ENCODE data around the gene PIPOX.
A peak's percentile ranks its signal among the peaks of the same experiment; 100 is the strongest.
"Not testable (repeated sequence)": the region's sequence is repeated elsewhere in the genome, so short reads cannot be mapped to it uniquely, and the experiment has no call there.

Gene PIPOX

DNA sequence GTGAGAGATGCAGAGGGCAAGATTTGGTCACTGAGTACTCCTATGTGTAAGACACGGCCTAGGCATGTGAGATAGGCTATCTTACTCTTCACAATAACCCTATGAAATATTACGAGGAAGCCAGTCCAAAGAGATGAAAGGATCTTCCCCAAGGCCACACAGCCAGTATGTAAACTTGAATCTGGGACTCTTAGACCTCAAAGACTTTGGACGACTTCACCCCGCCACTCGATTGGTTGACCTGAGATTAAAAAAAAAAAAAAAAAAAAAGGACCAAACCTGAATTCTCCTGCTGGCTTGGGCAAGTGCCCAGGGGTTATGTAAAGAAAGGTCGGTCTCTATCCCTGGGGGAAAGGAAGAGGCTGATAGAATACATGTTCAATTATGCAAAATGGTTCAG lies 33.1 kb downstream of the PIPOX start:
- no peak for DNase-seq (ENCODE audit: low spot score)

DNA sequence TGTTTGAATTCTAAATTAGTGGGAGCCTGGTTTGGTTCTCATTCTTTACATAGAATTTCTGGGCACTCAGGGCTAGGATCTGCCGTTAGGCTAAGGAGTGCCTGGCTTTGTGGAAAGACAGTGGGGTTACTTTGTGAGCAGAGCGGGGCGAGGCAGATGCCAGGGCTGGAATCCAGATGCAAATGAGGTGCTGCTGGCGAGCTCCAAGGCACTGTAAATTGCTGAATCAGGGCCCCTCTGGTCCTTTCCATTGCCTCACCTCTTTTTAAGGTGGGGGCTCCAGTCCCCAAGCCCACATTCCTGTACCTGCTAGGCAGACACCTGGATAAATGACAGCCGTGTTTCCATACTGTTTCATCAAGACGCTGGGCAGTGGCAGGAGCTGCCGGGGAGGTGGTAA lies 33.8 kb downstream of the PIPOX start:
- DNase-seq (ENCODE audit: low spot score), result peak; percentile 89

DNA sequence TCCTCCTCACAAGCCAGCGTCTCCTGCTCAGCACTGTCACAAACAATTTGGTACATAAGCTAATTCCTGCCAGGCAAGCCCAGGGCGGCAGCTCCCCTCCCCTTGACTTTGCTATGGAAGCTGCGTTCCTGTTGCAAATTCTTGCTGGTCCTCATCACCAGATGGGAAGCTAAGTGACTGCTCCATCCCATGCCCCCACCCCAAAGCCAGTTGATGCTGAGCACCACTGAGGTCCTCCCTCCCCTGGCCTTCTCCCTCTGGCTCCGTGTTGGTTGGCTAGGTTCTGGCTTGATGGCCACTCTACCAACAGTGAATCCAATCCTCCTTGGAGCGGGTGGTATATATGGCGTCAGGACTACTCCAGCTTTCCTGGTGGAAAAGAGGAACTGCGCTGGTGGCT lies 34.4 kb downstream of the PIPOX start:
- DNase-seq (ENCODE audit: low spot score), result no peak

DNA sequence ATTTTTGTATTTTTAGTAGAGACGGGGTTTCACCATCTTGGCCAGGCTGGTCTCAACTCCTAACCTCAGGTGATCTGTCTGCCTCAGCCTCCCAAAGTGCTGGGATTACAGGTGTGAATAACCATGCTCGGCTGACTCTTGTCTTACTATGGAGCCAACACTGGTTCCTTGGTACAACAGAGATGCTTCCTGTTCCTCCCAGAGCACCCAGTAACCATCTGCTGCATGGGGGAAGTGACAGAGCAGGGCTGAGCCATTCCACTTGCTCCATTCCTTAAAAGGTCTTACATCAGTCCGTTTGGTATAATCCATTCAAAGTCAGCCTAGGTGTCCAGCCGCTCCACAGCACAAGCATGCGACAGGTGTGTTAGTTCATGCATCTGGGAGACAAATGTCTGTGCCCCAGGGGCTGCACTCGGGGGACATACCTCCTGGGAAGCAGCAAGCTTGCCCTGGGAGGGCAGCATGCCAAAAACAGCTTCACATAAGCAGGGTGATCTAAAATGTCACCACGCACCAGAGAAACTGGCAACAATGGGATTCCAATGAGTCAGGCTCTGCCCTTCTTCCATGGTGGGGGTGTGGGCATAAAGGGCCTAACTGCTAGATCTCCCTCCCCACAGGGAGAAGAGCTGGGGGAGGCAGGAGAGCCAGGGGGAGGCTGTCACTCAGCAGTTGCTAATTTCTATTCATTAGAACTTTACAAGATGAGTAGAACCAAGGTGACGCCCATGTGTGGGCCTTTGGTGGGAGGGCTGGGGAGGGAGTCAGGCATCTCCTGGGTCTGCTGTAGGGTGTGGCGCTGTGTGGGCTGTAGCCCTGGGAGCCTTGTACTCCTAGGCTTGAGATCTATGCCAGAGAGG lies 35.5 kb downstream of the PIPOX start:
- no peak for DNase-seq (ENCODE audit: low spot score)

DNA sequence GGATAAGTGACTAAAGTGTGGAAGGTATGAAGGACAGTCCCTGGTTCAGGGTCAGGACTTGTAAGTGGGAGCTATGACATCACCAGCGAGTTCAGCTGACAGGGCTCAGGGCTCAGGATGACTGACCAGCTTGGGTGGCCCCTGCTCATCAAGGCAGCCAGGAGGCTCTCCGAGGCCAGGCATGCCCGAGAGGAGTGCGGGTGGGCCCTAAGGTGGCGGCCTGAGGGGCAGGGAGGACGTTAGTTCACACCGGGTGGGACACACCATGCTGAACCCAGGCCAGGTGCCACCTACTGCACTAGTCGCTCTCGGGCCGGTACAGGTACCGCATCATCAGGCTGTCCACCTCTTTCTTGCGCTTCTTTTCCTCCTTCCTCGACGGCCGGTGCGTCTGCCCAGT lies 36.5 kb downstream of the PIPOX start:
- DNase-seq (ENCODE audit: low spot score), result no peak

DNA sequence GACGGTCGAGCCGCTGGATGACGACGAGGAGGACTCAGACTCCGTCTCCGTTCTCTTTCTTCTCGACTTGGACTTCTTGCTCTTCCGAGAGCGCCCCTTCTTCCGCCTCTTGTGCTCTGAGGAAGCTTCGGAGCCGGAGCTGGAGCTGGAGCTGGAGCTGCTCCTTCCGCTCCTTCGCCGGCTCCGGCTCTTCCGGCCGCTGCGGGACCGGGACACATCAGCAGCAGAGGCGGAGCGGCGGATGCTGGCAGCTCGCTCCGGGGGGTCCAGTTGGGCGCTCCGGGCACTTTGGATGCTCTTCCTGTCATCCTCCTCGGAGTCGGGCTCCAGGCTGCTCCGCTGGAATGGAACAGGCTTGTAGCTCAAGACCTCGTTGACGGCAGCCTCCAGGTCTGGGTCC lies 36.9 kb downstream of the PIPOX start:
- DNase-seq (ENCODE audit: low spot score), result no peak

DNA sequence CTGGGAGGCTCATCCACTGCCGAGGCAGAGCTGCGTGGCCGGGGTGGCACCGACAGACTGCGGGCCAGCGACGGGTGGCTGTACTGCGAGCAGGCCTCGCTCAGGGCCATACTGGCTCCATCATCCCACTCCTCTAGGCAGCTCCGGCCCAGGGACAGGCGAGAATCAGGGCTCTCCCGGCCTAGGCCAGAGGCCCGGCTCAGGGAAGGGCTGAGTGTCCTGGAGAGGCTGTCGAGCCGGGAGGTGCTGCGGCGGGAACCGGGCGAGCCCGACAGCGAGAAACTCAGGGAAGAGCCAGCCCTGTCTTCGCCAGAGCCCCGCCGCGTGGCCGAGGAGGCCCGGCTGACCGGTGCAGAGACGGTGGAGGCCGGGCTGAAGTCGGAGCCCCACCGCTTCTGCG lies 37.4 kb downstream of the PIPOX start:
- no peak for DNase-seq (ENCODE audit: low spot score)

DNA sequence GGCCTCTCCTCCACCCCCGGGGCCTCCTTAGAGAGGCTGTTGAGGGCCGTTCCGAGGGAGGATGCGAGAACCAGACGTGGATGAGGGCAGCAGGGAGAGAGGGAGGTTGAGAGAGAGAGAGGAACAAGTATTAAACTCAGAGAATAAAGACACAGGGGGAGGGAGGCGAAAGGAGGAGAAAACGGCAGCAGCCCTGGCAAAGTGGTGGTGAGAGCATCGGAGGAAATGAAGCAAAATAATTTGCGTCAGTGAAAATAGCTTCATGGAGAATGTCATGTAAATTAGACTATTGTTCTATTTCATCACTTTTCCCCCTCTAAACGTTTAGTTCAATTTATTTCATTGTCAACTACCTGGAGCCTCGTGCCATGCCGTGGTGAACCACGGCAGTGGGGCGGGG lies 38.0 kb downstream of the PIPOX start:
- DNase-seq (ENCODE audit: low spot score), result no peak

DNA sequence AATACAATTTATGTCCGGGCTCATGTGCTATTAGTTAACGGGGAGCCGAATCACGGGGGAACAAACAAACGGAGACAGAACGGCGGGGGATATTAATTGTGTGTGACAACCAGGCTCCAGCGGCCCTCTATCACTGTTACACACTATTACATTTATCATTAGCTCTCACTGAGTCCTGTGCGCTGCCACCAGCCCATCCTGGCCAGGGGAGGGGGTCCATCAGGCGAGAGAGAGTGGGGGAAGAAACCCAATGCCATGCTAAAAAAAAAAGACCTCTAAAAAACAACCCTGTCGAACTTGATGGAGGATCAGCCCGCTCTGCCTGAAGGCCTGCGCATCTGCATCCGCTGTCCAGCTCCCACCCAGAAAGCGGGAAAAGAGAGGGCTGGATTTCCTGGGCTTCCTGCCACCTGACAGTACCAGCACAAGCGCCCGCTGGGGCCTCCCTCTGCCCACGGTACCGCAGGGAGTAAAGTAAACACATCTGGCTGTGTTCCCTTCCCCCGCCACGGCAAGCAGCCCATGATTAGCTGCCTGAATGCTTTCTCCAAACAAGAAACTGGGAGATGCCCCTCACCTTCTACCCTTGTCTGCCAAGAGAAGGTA lies 41.7 kb downstream of the PIPOX start:
- DNase-seq (ENCODE audit: low spot score), result no peak

DNA sequence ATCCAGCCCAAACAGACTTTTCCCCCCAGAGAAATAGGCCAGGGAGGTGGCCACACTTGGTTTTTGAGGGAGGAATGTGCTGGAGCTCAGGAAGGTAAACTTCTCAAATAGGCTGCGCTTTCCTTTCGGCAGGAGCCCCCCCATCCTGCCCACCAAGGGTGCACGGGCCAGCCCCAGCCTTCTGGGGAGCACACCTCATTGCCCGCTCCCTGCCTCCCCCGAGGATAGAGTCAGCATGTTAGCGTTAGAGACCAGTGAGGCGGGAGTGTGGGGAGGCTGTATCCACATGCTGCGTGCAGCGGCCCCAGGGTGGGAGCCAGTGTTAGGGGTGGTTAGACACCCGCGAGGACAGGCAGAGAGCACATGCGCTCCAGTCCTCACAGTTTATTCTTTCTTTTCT lies 42.3 kb downstream of the PIPOX start:
- DNase-seq (ENCODE audit: low spot score), result no peak

DNA sequence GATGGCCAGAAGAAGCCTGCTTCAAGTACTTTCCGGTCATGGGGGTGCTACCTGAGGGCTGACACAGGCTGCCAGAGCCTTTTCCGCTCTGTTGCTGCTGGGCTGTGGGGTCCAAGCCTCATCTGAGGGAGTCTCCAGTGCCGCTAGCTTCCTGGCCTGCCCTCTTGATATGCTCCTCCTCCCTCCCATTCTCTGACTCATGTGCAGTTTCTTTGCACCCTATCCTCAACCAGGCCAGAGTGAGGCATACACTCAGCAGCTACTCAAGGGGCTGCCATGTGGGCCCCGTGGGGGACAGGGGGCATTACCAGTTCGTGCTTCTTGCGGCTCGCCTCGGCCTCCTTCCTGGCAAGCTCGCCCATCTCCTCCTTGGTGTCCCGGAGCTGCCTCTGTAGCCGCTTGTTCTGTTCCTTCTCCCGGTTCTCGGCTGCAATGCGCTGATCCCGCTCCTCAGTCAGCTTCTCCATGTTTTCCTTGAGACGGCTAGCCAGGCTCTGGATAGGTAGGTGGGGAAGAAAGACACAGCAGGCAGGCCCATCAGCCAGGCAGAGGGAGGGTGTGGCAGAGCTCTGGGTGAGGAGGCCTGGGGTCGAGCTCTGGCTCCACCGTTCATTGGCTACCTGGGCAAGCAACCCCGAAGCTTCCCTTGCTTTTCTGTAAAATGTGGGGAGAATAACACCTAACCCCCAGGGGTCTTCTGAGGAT lies 43.8 kb downstream of the PIPOX start:
- DNase-seq (ENCODE audit: low spot score), result no peak

DNA sequence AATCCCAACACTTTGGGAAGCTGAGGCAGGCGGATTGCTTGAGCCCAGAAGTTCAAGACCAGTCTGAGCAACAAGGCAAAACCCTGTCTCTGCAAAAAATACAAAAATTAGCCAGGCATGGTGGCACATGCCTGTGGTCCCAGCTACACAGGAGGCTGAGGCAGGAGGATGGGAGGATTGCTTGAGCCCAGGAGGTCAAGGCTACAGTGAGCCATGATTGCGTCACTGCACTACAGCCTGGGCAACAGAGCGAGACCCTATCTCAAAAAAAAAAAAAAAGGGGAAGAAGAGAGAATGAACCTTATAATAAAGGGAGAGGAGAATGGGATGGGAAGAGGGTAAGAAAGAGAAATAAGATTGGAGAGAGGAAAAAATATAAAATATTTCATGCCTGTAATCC lies 45.8 kb downstream of the PIPOX start:
- not testable (repeated sequence) for DNase-seq (ENCODE audit: low spot score)

DNA sequence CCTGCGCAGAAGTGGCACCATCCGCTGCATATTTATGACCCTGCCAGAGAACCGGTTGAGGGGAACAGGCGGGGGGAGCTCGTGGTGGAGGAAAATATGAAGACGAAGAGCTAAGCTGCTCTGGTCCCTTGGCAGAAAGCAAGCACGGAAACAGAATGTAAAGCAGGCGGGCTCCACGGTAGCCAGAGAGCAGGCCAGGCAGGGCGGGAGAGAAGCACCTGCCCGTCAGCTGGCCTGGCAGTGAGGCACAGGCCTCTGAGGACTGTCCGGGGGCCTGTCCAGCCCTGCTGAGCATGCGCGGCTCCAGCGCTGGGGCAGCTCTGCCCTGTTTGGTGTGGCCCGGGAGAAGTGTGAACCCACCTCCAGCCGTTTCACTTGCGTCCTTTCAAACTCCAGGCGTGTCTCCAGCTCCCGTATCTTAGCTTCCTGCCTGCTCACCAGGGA lies 46.7 kb downstream of the PIPOX start:
- DNase-seq (ENCODE audit: low spot score), result peak; percentile 82

DNA sequence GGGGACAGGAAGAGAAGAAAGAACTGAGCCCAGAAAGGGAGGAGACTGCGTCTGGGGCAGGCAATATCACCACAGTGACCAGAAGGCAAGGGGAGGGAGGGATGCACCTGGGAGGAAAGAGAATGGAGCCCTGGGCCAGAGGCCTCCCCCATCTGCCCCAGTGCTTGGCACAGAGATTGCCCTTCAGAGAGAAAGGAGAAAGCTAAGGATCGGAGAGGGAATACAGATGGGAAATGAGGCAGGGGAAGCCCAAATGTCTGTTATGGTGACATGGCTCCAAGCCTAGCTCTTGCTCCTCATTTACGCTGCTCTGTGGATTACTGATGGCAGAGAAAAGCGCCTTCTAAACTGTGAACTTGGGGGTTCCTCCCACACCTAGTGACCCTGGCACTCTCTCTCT lies 47.2 kb downstream of the PIPOX start:
- no peak for DNase-seq (ENCODE audit: low spot score)

DNA sequence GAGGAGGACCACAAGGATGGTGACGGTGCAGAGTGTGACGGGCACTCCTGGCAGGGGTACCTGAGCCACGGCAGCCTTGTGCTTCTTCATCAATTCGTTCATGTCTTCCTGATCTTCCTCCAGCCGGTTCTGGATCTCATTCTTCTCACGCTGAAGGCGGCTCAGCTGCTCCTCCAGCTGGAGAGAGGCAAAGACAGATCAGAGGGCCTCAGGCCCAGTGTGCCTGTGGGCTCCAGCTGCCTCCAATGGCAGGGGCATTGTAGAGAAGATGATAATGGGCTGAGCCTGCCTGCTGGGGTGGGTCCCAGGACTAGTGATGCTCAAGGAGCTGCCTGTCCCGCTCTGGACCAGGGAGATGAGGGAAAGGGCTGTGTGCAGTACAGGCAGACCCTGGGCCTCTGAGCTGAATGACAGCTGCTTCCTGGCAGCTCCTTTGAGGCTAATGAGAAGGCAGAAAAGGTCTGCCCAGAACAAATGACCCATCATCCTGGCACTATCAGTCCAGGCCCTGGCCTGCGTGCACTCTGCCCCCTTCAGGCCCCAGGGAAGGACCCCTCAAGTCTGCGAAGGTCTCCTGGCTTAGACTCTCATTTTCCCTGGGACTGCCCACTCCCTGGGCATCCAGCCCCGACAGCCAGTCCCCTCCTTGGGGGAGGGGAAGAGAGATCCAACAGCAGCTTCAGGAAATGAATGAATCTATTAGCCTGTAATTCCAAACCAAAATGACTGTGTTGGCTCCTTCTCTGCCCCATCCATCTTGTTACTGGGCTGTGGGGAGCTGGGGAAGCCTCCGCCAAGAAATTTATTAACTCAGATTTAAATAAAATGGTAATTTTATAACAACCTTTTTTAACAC lies 48.0 kb downstream of the PIPOX start:
- DNase-seq (ENCODE audit: low spot score), result peak; percentile 35

DNA sequence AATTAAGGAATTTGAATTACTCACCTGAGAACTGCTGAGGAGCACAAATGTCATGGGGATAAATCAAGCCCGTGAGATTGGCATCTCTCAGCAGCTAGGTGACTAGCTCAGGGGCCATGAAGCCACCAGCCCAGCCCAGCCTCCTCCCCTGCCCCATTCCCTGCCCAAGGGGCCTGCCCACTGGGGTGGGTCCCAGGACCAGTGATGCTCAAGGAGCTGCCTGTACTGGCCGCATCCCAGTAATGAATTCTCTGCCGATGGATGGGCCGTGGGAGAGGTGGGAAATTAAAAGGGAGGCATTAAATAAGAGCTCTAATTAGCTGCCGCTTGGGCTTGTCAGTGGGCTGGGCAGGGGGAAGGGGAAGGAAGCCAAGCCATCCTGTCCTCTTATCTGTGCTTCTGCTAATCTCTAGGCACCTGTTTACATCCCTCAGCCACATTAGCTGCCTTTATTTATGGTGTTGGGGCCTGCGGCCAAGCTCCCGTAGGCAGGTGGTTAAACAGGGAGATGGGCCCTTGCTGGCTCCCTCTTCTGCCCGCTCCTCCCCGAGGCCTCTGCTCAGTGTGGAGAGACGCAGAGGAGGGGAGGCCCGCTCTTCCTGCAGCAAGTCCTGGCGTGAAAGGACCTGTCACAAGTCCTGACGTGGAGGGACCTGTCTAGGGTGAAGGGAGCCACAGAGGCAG lies 48.8 kb downstream of the PIPOX start:
- DNase-seq (ENCODE audit: low spot score), result no peak

DNA sequence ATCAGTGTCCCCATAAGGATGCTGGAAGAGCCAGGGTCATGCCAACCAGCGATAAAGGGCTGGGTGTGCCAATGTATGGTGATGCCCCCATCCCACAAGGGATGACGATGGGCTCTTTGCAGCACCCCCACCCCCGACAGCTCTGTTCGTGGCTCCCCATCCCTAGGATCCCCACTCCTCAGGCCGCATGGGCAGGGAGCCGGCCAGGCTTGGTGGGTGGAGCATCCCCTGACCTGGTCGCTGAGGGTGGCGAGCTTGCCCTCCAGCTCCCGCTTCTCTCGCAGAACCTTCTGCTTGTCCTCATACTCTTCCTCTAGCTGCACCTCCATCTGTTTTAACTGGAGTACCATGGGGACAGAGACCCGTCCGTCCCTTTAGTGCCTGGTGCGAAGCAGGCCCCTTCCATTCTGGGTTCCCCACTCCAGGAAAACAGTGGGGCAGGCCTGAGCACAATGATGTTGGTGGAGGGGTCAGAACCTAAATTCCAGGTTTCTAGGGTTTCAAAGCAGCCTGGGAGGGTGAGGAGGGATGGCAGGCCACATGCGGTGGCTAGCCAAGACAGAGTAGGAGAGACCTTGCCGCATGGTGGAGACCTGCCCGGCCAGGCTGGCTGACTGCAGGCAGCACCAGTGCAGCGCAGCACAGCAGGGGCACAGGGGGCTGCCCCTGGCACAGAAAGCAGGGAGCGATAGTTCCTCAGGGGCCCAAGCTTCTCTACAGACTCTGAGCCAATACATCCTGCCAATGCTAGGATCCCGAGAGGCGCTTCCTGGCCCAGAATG lies 50.3 kb downstream of the PIPOX start:
- no peak for DNase-seq (ENCODE audit: low spot score)

DNA sequence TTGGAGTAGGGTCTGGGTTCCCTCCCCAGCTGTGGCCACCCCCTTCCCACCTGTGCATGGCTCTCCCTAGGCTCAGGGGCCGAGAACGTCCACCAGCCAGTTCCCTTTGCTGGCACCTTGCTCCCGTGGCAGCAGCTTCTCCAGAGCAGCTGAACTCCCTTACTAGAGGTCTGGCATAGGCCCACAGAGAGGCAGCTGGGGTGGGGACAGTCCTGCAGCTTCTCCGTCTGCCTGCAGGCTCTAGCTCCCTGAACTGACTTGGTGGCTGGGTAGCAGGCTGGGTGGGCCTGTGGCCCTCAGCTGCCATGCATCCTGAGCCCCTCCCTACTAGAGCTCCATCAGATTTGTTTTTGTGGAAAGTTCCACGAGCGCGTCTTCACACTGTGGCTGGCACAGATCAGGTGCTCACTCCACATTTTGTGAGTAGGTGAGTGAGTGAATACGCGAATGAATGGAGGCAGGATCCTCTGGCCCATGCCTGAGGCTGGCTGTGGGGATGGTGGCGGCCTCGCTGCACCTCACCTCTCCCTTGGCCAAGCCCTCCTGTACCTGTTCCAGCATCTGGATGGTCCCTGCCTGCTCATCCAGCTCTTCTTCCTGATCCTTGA lies 51.3 kb downstream of the PIPOX start:
- no peak for DNase-seq (ENCODE audit: low spot score)

DNA sequence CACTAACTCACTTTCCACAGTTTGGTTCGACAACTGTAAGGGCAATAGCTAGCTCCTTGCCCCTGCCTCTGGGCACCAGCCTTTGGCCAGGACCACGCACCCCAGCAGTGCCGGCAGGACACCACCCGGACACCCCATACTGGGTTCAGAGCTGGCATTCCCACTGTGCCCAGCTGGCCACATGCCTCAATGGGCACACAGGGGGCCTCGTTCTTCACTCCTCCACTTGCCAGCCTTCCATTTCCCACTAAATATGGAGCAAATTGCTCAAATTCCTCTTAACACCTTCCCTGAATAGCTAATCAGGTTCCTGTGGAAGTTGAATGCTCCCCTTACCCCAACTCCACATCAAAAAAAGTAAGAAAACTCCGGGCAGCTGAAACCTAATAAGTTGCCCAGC lies 52.5 kb downstream of the PIPOX start:
- no peak for DNase-seq (ENCODE audit: low spot score)

DNA sequence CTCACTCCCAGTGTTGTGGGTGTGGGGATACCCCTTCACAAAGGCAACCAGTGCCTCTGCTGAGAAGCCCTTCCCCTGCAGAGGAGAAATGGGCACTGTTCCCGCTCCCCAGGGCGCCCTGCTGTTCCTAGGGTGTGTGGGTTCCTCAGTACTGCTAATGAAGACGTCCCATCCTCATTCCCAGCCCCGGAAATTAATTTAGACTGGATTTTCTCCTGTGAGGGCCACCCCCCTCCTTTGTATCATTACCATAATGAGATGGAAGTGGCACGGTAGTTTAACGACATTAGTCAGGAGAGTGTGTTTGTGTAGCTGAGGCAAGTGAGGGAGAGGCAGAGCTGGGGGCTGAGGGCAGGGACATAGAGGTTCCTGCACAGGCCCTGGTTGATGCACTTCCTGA lies 53.2 kb downstream of the PIPOX start:
- no peak for DNase-seq (ENCODE audit: low spot score)
